Activated CD8-positive, alpha-beta memory T cell treated with anti-CD3 and anti-CD28 coated beads for 1 hour (primary cell): ENCODE results near the gene TAPT1.
A peak's percentile ranks its signal among the peaks of the same experiment; 100 is the strongest.

Experiments
- DNase-seq, 2 donors: peaks; one replicate each; pipeline ENCODE4 v3.0.0-alpha.2; 2020; ENCODE audit warnings: low read depth in 1 of 2; ENCODE audit errors: extremely low read depth in 1 of 2

The TAPT1 gene

DNA sequence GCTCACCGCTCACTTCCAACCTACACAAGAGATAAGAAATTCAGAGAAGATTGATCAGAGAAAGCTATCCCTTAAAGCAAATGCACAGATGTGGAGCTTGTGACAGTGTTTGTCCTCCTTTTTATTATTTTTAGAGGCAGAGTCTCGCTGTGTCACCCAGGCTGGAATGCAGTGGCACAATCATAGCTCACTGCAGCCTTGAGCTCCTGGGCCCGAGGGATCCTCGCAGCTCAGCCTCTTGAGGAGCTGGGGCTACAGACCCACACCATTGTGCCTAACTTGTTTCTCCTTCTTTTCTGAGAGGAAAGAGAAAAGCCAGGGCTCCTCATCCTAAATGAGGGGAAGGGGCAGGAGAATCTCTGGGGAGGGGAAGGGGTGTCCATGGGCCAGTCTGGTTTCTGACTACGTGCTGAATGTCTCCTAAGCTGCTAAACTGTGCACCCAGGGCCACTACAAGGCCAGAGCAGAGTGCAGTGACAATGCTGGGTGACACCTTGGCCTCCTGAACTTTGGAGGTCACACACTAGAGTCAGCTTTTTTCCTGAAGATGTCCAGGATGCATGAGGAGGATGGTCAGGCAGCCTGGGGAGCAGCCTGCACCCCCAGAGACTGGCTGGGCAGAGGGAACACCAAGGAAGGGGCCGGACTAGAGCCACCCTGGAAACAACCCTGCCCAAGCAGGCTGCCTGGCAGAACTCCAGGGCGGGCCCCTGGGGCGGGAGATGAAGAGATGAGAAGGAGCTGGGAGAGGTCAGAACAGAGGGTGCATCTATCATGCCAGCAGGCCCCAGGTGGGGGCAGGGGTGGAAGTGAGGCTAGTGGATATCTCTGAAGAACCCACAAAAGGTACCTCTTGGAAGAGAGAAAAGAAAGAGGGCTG is 87.0 kb downstream of the TAPT1 start:
- no peak for DNase-seq

- DNase-seq = no peak
These were observed 89.4 kb downstream of the TAPT1 start for GRCh38 chr4:16136827-16137226.

DNA sequence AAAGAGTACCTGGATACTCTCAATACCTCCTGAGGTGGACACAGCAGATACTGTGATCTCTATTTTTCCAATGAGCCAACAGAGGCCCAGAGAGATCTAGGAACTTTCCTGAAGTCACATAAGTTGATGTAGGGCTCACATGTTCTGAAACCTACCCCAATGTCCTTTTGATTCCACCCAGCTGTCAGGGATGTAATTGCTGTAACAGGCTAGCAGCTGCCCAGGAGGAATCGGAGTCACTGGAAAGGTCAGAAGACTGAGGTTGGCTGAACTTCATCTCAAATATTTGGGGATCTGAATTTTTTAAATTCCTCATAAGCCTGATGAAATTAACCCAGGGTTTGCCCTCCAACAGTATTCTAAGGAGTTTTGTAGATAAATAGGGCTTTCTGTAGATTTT is 90.0 kb downstream of the TAPT1 start:
- no peak for DNase-seq

- no peak for DNase-seq
These were observed 92.9 kb downstream of the TAPT1 start for GRCh38 chr4:16133406-16133805.

DNA sequence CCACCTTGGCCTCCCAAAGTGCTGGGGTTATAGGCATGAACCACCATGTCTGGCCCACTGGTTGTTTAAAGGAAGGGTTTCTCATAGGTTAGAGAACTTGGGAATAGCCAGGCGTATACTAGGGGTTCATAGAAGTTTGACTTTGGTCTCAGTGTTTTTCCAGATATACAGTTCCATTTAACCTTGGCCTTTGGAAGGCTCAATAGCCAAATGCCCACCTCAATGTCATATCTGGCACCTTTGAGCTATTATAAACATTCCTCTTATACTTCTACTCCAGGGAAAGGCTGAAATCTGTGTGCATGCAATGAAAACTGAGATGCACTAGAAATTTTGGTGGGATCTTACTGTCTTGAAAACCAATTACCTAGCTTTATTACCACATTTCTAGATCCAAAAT is 95.0 kb downstream of the TAPT1 start:
- no peak for DNase-seq

DNA sequence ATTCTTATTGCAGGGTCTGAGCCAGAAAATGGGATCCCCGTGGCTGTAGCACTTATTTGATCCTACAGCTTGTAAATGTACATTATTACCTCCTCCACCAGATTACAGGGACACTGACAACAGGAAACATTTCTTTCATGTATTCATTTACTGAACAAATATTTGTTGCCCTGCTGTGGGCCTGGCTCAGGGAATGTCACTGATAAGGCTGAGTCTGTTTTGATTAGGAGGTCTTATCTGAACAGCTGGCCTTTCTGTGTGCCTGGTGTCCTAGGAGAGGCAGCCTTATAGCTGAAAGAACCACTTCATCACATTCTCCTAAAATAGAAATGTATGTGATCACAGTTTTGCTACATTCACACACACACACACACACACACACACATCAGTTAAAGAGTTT is 96.9 kb downstream of the TAPT1 start:
- no peak for DNase-seq

- no peak for DNase-seq
These were observed 99.6 kb downstream of the TAPT1 start for GRCh38 chr4:16126714-16127113.

DNA sequence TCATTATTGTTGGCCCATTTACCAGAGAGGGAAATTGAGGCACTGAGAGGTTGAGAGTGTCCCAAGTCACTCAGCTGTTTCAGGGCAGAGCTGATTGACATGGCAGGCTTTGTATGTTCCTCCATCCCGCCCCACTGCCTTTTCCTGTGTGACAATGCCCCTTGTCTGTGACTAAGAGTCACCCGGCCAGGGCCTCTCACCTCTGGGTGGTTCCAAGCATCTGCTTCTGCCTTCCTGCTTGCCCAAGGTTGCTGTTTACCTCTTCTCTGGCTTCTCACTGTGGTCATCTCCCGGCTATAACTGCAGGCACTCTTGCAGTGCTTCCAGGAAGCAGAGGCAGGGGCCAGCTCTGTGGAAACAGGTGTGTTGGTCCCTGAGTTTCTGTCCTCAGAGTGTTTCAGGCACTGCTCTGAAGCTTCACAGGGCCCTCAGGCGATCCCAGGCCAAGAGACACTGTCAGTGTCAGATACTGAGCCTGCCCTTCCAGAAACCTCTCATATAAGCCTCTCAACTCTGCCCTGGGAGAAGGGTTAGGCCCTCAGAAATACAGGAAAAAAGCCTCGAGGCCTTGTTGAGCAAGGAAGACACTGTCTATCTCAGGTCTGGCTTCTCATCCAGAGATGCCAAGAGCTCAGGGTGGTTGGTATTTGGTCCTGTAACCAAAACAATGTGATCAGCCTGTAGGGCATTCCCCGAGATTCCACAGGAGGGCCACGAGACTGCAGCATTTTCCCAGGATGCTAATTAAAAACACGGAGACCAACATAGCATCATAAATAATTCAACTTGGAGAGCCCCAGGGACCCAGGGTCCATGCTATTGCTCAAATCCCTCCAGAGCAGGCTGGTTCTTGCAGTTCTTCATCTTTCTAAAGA is 100.5 kb downstream of the TAPT1 start:
- DNase-seq = no peak

GRCh38 chr4:16124232-16124631 is 102.0 kb downstream of the TAPT1 start:
- DNase-seq = no peak

- no peak for DNase-seq
These were observed 102.8 kb downstream of the TAPT1 start for GRCh38 chr4:16123356-16124084.

- peak in 1 of 2 donors; percentile 7 for DNase-seq
These were observed 103.5 kb downstream of the TAPT1 start for GRCh38 chr4:16122784-16123183.

DNA sequence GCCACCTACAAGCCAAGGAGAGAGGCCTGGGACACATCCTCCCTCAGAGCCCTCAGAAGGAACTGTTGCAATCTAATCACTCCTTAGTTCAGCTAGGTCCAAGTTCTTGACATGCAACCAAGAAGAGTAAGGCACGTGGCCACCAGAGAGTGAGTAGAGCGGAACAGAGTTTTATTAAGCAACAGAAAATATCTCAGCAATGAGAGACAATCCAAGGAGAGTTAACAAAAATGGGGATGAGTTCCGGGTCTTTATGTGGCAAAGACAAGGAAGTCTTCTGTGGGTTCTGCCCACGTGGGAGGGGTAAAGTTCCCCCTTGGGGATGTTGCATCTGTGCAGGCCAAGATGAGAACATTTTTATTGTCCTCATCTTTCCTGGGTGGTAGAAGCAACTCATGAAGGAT is 104.0 kb downstream of the TAPT1 start:
- no peak for DNase-seq

DNA sequence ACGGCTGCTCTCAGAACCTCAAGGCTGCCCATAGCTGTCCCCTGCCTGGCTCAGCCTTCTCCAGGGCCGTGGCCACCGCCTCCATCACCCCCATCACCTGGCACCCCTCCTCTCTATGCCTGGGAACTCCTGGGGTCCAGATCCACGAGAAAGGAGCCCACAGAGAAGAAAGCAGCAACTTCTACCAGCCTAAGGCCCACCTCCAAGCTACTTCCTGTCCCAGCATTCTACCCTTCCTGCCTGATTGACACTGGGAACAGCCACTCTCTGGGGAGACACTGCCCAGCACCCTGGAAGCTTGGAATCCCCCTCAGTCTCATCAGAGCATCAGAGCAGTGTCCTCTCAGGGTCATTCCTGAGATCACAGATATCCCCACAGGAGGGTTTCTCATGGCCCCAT is 105.6 kb downstream of the TAPT1 start:
- DNase-seq = no peak

DNA sequence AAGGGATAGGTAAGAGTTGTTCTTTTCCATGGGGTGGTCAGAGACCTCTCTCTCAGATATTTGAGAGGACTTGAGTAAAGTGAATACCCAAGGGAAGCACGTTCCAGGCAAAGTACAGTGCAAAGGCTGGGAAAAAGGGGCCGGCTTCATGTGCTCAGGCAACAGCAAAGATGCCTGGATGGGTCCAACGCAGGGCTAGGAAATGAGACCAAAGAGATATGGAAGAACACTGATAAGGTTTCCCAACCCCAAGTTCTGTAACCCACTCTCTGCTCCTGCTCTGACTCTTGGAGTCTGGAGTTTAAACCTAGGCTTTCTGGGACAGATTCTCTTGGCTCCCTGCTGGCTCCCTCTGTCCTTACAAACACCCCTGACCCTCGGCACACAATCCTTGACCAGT is 106.3 kb downstream of the TAPT1 start:
- DNase-seq = no peak

DNA sequence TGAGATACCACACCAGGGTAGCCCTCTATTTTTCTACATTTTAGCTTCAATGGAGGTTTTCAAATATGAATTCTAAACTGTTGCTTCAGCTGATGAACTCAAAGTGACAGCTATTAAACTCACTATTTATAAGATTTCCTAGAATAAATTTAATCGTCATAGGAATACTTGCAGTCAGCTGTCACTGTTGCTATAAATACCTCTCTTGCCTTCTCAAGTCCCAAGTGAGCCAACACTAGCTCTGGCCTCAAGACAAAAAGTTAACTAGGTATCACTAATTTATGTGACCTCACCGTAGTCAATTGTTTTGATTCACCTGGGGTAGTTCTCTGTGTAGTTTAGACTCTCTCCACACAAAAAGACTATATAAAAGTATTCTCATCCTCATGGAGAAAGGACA is 108.2 kb downstream of the TAPT1 start:
- DNase-seq = no peak

DNA sequence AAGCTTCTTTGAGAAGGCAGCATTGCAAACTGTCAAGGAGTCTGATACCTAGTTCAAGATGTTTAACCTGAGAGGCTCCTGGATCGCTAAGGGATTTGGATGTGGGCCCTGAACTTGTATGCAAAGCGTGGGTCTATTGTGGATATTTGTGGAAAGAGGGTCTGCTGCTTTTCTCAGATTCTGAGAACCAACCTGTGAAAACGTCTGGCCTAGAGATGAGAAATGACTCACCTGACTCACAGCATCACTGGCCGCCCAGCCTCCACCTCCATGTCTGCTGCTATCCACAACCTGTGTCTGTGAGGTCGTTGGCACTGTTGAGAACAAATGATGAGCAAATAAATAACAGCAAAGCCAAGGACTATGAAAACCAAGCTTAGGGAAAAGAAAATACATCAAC is 109.1 kb downstream of the TAPT1 start:
- DNase-seq = no peak

DNA sequence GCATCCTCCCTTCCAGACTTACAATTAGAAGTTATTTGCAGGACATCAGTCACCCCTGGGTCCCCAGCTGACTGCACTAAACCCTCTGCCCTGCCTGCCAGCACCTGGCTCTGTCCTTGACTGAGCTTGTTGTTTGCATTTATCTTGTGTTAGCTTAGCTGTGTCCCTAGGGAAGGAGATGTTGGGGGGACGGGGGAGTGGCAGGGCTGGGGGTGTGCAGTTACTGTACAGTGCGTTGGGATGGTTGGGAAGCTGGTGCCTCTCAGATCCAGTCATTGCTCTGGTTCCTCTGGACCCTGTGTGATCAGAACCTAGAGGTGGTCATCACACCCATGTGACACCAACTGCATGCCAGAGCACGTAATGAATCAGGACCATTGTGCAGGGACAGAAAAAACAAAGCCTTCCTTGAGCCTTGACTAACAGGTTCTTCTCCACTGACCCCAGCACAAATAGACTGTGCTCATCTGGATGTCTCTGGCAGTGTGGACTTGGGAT is 109.7 kb downstream of the TAPT1 start:
- DNase-seq = no peak

DNA sequence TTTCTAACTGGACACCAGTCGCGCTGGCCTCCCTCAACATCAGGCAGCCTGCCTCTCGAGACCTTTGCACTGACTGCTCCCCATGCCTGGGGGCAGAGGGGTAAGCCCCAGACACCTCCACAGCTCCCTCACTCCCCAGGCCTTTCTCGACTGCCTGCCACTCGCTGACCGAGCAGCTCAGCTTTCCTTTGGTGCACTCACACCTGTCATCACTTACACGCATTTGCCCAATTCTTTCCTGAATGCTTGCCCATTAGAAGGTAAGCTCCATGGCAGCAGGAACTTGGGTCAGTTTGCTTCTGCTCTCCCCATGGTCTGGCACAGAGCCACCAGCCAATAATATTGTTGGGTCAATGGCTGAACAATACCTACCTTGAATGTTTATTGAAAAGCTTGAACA is 110.3 kb downstream of the TAPT1 start:
- no peak for DNase-seq

- no peak for DNase-seq
These were observed 111.7 kb downstream of the TAPT1 start for GRCh38 chr4:16114546-16114945.

DNA sequence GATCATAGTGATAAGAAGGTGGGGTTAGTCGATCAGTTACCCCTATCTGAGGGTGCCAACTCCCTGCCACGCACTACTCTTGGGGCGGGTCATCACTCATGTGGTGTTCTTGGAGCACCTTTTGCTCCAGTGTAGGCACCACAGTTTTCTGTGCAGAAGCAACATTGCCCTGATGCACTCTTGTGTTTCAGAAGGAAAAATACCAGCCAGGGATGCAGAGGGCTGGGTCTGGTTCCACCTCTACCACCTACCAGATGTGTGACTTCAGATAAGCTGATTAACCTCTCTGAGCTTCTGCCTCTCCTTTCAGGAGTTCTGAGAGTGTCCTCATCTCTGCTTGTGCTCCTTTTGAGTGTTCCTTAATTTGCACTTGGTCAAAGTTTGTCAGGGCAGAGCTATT is 112.5 kb downstream of the TAPT1 start:
- DNase-seq = no peak

GRCh38 chr4:16111533-16111932 is 114.7 kb downstream of the TAPT1 start:
- no peak for DNase-seq
